HG02981 (cell line): ENCODE data around the gene EPO.
A peak's percentile ranks its signal among the peaks of the same experiment; 100 is the strongest.

Source experiments
- ATAC-seq: cut with Tn5 transposase; IDR thresholded peaks from one replicate; pipeline ENCODE4 v1.9.1; 2021; ENCODE audit warnings: mild to moderate bottlenecking, moderate library complexity; ENCODE audit not compliant: unreplicated experiment

EPO gene

DNA sequence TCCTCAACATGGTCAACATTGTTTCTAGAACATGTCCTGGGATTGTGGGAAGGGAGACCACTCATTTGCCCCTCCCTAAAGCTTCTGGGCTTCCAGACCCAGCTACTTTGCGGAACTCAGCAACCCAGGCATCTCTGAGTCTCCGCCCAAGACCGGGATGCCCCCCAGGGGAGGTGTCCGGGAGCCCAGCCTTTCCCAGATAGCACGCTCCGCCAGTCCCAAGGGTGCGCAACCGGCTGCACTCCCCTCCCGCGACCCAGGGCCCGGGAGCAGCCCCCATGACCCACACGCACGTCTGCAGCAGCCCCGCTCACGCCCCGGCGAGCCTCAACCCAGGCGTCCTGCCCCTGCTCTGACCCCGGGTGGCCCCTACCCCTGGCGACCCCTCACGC lies at the start of gene EPO:
Gene EPO, plus strand, starts transcription at position 190 of the 392 bp plus-strand sequence. CDS start 513 bp downstream, outside the sequence.
- no peak for ATAC-seq

DNA sequence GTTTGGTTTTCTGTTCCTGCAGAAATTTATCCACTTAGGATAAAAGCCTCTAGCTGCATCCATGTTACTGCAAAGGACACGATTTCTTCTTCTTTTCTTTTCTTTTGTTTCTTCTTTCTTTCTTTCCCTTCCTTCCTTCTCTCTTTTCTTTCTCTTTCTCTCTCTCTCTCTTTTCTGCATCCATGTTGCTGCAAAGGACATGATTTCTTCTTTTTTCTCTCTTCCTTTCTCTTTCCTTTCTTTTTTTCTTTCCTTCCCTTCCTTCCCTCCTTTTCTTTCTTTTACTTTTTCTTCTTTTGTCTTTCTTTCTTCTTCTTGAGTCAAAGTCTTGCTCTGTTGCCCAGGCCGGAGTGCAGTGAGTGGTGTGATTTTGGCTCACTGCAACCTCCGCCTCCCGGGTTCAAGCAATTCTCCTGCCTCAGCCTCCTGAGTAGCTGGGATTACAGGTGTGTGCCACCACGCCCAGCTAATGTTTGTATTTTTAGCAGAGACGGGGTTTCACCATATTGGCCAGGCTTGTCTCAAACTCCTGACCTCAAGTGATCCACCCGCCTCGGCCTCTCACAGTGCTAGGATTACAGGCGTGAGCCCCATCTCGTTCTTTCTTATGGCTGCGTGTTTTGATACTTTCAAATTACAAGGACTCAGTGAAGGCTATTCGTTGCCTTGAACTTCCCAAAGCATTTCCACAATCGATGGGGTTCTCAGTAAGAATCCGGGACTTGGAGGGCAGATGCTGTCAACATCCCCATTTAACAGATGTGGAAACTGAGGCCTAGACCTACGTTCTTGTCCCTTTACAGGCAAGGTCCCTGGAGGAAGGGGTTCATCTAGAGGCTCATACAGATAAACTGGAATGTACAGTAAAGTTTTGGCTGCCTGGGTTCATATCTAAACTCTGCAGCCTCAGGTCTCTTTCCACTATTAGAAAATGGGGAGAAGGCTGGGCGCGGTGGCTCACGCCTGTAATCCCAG lies 48.6 kb upstream of the EPO start:
- ATAC-seq, result no peak

GRCh38 chr7:100673302-100673941 lies 46.8 kb upstream of the EPO start, which contains the start of gene GNB2:
Gene GNB2 (plus strand): TSS chr7:100673740. CDS start chr7:100676266, 2,526 bp downstream.
- ATAC-seq, result peak; percentile 58

- no peak for ATAC-seq
Measured at GRCh38 chr7:100673942-100674410, 46.3 kb upstream of the EPO start.

GRCh38 chr7:100674411-100675104 lies 45.7 kb upstream of the EPO start:
- ATAC-seq, result no peak

DNA sequence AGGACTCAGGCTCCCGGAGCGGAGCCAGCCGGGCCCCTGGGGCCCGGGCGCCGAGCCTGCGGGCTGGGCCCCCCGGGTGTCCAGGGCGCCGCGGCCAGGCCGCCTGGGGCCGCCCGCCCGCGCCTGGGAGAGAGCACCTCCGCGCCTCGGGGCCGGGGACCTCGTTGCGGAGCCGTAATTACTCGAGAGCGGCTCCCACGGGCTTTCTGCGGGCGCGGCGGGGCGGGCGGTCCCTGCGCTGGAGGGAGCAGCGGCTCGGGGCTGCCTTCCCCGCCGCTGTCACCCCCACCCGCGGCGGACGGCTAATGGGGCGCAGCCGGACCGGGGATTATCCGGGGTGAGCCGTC lies 45.2 kb upstream of the EPO start:
- ATAC-seq, result no peak

DNA sequence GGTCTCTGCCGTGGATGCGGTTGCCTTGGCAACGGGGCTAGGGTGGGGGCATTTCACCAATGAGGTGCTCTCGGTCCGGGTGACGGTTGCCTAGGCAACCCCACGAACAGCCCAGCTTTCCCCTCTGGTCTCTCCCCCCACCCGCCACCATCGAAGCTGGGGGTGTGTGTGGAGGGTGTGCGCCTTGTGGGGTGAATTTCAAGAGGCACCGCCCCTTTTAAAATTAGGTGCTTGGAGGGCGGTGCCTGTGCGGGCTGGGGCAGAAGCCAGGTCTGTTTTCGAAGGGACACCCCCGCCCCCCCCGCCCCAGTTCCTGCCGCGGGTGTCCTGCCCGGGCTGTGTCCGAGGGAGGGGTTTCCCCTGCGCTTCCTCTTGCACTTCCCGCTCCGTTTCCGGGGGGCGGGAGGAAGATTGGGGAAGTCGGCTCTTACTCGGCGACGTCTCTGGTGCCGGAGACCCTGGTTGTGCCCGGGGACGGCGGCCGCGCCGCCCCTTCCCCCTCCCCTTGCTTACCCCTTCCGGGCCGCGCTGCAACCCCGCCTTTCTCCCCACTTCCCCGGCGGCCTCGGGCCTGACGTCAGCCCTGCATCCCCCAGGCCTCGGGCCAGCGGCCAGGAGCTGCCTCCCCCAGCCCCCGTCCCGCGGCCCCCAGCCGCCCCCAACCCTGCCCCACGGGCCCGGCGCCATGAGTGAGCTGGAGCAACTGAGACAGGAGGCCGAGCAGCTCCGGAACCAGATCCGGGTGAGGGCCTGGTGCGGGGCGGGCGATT lies 44.5 kb upstream of the EPO start:
- peak; percentile 22 for ATAC-seq

DNA sequence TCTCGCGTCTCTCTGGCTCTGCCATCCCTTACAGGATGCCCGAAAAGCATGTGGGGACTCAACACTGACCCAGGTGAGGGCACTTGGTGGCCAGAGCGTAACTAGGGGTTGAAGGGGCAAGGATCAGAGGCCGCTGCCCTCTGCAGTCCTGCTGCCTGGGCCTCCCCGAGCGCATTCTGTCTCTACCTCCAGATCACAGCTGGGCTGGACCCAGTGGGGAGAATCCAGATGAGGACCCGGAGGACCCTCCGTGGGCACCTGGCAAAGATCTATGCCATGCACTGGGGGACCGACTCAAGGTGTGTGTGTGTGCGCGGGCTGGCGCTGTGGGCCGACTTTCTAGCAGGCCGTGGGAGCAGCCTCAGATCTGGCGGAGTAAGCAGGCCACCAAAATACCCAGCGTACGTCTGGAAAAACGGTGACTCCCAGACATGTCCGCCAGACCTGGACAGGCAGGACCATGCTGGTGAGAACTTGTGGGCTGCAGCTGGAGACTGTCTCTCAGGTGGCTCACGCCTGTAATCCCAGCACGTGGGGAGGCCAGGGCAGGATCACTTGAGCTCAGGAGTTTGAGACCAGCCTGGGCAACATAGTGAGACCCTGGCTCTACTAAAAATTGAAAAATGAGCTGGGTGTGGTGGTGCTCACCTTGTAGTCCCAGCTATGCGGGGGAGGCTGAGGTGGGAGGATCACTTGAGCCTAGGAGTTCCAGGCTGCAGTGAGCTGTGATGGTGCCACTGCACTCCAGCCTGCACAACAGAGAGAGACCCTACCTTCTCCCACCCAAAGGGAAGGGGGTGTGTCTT lies 43.6 kb upstream of the EPO start:
- ATAC-seq, result no peak

- no peak for ATAC-seq
Measured at GRCh38 chr7:100677308-100678267, 42.7 kb upstream of the EPO start.

- ATAC-seq, result no peak
Measured at GRCh38 chr7:100678291-100678984, 41.8 kb upstream of the EPO start.

GRCh38 chr7:100679129-100679926 lies 40.9 kb upstream of the EPO start:
- no peak for ATAC-seq

DNA sequence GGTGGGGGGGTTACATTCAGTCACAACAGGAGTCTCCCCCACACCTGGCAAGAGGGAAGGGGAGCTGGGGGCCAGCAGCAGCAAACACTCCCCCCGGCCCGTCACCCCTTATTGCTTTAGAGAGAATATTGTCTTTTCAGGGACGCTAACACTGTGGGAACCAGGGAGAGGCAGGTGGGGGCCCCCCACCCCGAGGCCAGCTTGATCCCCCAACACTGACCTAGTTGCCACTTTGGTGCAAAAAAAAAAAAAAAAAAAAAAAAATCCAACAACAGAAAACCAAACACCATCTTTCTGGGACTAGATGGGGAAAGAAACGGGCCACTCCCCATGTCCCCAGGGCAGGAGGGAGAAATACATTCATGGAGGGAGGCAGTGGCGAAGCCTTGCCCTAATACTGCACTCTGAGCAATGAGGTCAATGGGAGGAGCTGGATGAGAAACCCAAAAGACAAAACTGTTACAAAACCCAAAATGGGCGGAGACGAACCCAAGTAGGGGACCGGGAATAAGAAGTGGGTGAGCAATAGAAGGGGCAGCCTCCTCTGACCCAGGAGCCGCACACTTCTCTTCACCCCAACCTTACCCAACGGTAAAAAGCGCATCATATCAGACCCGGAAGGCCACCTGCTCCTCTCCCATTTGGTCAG lies 40.2 kb upstream of the EPO start:
- no peak for ATAC-seq

GRCh38 chr7:100680576-100681271 lies 39.5 kb upstream of the EPO start:
- no peak for ATAC-seq

- no peak for ATAC-seq
Measured at GRCh38 chr7:100681491-100682227, 38.6 kb upstream of the EPO start.

DNA sequence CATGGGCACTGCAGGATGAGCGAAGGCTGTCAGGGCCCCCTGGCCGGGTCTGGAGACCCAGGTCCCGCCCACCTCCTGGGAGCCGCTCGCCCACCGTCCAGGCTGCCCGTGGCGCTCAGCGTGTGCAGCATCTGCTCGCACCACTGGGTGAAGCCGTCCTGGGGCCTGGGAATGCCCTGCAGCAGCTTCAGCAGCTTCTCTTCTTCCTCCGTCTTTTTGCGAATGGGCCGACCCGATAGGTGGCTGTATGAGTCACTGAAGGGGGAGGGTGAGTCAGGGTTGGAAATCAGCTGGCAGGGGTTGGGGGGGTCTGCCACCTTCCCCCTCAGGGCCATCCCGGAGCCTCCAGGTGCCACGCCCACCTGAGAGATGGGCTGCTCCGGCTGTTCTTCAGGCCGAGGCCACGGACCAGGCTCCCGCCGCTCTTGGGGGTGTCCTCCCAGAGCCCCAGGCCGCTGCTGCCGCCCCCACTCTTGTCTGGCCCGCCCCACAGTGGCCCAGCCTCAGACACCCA lies 38.0 kb upstream of the EPO start:
- ATAC-seq, result no peak
